ENCODE data around the gene NFE2L1. TPM values are rescaled to one million over a fixed set of nuclear protein-coding genes. Genes with fewer than 3 reads are reported as not detected.

The NFE2L1 gene
- total and polyA plus RNA-seq, 2 of the 8 experiments (the other 6 are each of a cell fraction or from before 2014, with no cell fraction given), result 140 to 143 TPM

DNA sequence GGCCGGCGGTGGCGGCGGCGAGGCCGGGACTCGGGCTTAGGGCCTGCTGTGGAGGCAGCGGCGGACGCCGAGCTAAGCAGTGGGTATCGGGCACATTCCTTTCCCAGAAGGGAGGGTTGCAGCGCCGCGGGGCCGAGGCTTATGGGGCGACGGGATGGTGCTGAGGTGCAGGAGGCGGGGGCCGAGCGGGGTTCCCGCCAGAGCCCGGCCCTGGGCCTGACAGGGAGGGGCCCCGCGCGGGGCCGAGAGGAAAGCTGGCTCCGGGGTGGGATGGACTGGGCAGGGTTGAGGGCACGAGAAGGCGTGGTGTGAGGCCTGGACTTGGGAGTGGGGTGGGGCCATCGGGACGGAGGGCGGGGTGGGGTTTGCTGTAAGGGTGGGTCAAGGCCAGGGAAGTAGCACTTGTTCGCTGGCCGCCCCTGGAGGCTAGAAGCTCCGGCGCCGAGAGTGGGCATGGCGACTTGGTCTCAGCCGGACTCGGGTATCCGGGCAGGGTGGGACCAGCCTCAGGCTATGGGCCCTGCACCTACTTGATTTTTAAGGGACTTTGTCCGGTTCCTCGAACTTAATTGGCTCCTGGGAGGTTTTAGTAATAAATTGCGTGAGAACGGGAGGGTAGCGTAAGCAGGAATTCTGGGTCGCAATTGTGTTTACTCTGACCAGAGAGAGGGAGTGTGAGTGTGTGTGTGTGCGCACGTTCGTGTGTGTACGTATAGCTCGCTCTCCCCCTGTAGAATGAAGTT is 396 bp downstream of the NFE2L1 start (continued):
- TF ChIP-seq CHD7 (IDR thresholded peaks at IDR 0.05; ENCODE audit: insufficient replicate concordance, low read length) (no peak), HDAC2 (IDR thresholded peaks at IDR 0.05; ENCODE audit: borderline replicate concordance in 1 of 2, low read depth in 2 of 2, low read length in 2 of 2) (no peak), YY1 (IDR thresholded peaks at IDR 0.05; ENCODE audit: low read depth, low read length) (no peak), POLR2AphosphoS5 (IDR thresholded peaks at IDR 0.05; ENCODE audit: low read depth, low read length) (peak; percentile 92), TEAD4 (IDR thresholded peaks at IDR 0.05; ENCODE audit: low read depth, low read length) (no peak), SP1 (IDR thresholded peaks at IDR 0.05; ENCODE audit: low read depth, low read length) (no peak), POLR2A (IDR thresholded peaks at IDR 0.05; ENCODE audit: control extremely low read depth in 1 of 2, low read depth in 2 of 2, low read length in 2 of 2) (peak; percentile 82 to 83), PHF8 (conservative IDR thresholded peaks at IDR 0.05; ENCODE audit: low read depth, low read length) (peak; percentile 88; the same call in 1 of the 2 replicates), JUN (IDR thresholded peaks at IDR 0.05; ENCODE audit: low read depth, low read length) (no peak), POU5F1 (IDR thresholded peaks at IDR 0.05; ENCODE audit: low read depth, low read length) (no peak), BCL11A (IDR thresholded peaks at IDR 0.05; ENCODE audit: low read depth in 2 of 2, low read length in 2 of 2) (no peak)

Data from H1 (cell line).